HG02678 (cell line): ENCODE measurements around the gene METTL1.
"Not testable (repeated sequence)": the region's sequence is repeated elsewhere in the genome, so short reads cannot be mapped to it uniquely, and the experiment has no call there.

Experiments used
- ATAC-seq: cut with Tn5 transposase; IDR thresholded peaks from one replicate; pipeline ENCODE4 v1.9.1; 2021; ENCODE audit warnings: mild to moderate bottlenecking, moderate library complexity; ENCODE audit not compliant: unreplicated experiment

Gene METTL1

DNA sequence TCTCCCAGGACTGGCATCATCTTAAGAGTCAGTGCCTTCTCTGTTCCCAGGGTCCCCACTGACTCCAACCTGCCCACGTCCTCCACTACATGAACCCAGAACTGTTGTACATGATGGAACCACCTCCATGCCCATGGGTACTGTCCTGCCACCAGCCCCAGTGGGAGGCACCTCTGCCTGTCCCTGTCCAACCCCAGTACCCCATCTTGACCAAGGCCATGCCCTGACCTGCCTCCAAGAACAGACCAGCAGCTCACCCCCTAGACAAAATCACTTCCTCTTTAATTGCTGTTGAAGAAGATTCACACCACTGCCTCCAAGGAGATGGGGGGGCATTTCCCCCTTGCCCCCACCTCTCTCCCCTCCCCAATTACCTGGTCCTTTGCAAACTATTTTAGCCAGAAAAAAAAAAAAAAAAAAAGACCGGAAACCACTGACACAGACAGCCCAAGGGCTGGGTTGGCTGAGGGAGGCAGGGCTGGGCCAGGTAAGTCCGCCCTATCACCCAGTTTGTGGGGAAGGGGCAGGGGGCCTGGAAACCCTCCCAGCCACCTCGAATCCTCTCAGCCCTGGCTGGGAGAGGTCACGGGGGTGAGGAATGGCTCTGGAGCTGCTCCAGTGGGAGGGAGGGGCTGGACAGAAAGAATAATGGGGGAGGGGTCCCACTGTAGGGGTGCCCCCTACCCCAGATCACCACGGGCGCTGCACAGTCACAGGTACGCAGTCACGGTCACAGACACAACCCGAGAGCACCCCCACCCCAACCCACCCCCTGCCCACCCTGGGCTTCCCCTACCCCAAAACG lies 46.8 kb downstream of the METTL1 start:
- ATAC-seq = no peak

DNA sequence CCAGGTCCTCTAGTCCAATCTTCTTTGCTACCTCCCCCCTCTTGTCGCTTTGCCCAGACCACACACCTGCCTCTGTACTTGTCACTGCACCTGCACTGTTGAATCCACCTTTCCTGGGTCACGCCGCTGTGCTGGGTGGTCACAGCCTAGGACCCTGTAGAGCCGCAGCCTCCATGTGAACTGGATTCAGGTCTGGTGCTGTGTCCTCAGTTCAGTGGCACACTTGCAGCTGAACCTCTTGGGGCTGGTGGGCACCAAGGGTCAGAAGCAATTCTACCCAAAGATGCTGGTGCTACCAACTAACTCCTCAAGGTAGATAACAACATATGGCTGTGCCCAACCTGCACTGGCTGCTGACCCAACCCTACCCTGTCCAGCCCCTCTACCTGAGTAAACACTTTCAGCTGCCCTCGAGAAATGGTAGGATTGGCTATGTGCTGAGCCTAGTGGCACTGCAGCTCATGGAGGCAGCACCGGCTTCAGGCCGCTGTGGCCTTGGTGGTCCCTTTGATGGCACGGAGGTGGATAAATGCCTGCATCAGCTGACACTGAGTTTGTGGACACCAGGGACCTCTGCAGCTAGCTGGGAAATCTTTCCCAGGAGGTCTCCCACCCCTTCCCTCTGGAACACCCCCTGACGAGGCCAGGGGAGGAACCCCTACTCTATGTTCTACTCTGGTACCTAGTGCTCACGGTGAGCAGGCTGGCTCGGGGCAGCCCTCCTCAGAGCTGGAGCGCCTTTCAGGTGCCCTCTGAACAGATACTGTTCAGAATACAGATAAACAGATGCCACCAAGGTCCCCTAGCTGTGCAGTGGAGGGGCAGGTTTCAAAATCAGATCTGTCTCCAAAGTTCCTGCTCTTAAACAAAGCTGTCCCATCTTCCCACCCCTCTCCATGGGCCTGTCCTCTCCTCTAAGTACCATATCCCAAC lies 47.6 kb downstream of the METTL1 start:
- ATAC-seq = no peak

- ATAC-seq = no peak
These were observed 48.3 kb downstream of the METTL1 start for GRCh38 chr12:57723630-57723962.

GRCh38 chr12:57722716-57723629 lies 48.9 kb downstream of the METTL1 start:
- ATAC-seq = no peak

GRCh38 chr12:57721846-57722608 lies 49.9 kb downstream of the METTL1 start:
- not testable (repeated sequence) for ATAC-seq

DNA sequence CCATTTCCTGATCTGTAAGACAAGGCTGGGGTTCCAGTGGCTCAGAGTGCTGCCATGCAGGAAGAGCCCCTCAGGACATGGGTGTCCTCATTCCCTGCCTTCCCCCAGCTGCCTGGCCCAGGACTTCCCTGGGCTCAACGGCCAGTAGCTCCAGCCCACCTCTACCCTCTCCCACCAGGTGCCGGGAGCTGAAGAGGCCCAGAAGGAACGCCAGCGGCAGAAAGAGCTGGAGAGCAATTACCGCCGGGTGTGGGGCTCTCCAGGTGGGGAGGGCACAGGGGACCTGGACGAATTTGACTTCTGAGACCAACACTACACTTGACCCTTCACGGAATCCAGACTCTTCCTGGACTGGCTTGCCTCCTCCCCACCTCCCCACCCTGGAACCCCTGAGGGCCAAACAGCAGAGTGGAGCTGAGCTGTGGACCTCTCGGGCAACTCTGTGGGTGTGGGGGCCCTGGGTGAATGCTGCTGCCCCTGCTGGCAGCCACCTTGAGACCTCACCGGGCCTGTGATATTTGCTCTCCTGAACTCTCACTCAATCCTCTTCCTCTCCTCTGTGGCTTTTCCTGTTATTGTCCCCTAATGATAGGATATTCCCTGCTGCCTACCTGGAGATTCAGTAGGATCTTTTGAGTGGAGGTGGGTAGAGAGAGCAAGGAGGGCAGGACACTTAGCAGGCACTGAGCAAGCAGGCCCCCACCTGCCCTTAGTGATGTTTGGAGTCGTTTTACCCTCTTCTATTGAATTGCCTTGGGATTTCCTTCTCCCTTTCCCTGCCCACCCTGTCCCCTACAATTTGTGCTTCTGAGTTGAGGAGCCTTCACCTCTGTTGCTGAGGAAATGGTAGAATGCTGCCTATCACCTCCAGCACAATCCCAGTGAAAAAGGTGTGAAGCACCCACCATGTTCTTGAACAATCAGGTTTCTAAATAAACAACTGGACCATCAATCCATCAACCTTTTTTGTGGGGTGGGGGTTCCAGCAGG lies 51.0 kb downstream of the METTL1 start:
- ATAC-seq = no peak

GRCh38 chr12:57719777-57720605 lies 51.9 kb downstream of the METTL1 start:
- ATAC-seq = no peak

DNA sequence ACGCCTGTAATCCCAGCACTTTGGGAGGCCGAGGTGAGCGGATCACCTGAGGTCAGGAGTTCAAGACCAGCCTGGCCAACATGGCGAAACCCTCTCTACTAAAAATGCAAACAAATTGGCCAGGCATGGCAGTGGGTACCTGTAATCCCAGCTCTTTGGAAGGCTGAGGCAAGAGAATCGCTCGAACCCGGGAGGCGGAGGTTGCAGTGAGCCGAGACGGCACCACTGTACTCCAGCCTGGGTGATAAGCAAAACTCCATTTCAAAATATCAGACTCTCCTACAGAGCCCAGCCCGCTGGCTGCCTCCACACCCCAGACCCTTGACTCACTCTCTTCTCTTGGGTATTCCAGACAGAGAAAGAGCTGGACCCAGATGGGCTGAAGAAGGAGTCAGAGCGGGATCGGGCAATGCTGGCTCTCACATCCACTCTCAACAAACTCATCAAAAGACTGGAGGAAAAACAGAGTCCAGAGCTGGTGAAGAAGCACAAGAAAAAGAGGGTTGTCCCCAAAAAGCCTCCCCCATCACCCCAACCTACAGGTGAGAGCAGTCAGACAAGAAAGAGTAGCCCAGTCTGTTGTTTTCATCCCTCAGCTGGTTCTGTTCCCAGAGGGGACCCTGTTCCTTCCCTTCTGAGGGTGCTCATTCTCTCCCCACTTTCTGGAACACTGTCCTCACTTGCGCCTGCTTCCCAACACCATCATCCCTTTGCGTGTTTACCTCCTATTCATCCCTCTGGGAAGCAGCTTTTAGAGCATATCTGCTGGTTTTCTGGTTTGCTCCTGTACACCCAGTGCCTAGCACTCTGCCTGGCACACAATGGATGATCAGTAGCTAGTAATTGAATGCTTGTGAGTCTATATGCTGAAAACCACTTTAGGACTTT lies 53.0 kb downstream of the METTL1 start:
- ATAC-seq = no peak
